ENCODE results near the gene DCP1B. TPM values are rescaled to one million over a fixed set of nuclear protein-coding genes. Genes with fewer than 3 reads are reported as not detected.

The DCP1B gene
- total and polyA plus RNA-seq, 2 of the 4 experiments (the other 2 are of a cell fraction) = 13.3 to 19.7 TPM

DNA sequence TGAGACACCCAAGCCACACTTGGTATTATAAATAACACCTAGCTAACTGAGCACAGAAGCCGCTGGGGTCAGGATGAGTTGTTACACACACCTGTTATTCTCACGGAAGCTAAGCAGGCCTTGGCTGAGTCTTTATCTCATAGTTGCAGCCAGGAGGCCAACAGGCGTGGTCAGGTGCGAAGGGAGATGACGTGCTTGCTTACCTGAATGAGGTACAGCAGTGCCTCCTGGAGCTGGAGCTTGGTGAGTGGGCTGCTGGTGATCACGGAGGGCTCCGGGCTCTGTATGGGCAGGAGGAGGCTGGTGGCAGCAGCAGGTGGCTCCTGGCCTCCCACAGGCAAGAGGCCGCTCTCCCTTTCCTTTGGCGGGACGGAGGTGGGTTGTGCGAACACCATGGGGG is 55.4 kb downstream of the DCP1B start:
- BruUV-seq (replicated peaks) = no TSS peak
- Histone ChIP-seq H3K9ac (ENCODE audit: low read depth, low read length) (no peak overlapping the region), H2BK5ac (ENCODE audit: low read depth, low read length, poor library complexity, severe bottlenecking) (no peak overlapping the region), H3K9me3 (ENCODE audit: control insufficient read depth, insufficient read depth, low read length) (no peaks in the 10 kb centered on the region), H3K4ac (ENCODE audit: low read depth, low read length) (no peak overlapping the region), H4K8ac (ENCODE audit: low read depth in 2 of 2, low read length in 2 of 2) (no peak overlapping the region), H3K36me3 (ENCODE audit: control insufficient read depth, insufficient read depth, low read length) (peaks cover 62% of the 10 kb centered on the region), H4K5ac (ENCODE audit: low read depth, low read length) (no peak overlapping the region), H3K27ac (ENCODE audit: insufficient read depth, low read length) (no peak overlapping the region), H4K91ac (ENCODE audit: insufficient read depth, low read depth, low read length) (no peak overlapping the region), H3K79me1 (ENCODE audit: low read depth in 1 of 2, low read length in 2 of 2) (peaks cover 6 to 8% of the 10 kb centered on the region in 2 experiments; a peak in 2 of 4 replicates), H4K20me1 (ENCODE audit: insufficient read depth, low read length) (no peaks in the 10 kb centered on the region; the same call in 1 of the 2 replicates), H2BK120ac (ENCODE audit: low read depth, low read length) (no peak overlapping the region), H2AFZ (replicated peaks; ENCODE audit: low read length, poor library complexity) (no peak overlapping the region), H2BK20ac (ENCODE audit: low read depth, low read length) (no peak overlapping the region), H3K18ac (ENCODE audit: low read depth, low read length) (no peak overlapping the region), H3K4me2 (ENCODE audit: low read depth, low read length) (no peak overlapping the region), H3K27me3 (ENCODE audit: control insufficient read depth, insufficient read depth, low read length) (no peaks in the 10 kb centered on the region), H3K14ac (replicated peaks; ENCODE audit: low read depth, low read length) (no peak overlapping the region), H2BK15ac (ENCODE audit: low read depth, low read length) (no peak overlapping the region), H2AK5ac (ENCODE audit: low read depth, low read length) (no peak overlapping the region), H3K56ac (ENCODE audit: extremely low read depth, insufficient read depth, low read length) (no peak overlapping the region), H2AK9ac (replicated peaks; ENCODE audit: low read depth, low read length, poor library complexity) (no peak overlapping the region), H3K23ac (ENCODE audit: low read depth, low read length) (no peak overlapping the region), H3K4me3 (ENCODE audit: insufficient read depth, low read depth, low read length) (no peak overlapping the region), H3K4me1 (ENCODE audit: control insufficient read depth, insufficient read depth, low read length) (peaks cover 5% of the 10 kb centered on the region), H3K9me1 (ENCODE audit: insufficient read depth, low read length) (peaks cover 7% of the 10 kb centered on the region)
- no peak for TF ChIP-seq POLR2A (IDR thresholded peaks at IDR 0.05; ENCODE audit: low read depth, low read length)
- TF ChIP-seq, protein P1, sequence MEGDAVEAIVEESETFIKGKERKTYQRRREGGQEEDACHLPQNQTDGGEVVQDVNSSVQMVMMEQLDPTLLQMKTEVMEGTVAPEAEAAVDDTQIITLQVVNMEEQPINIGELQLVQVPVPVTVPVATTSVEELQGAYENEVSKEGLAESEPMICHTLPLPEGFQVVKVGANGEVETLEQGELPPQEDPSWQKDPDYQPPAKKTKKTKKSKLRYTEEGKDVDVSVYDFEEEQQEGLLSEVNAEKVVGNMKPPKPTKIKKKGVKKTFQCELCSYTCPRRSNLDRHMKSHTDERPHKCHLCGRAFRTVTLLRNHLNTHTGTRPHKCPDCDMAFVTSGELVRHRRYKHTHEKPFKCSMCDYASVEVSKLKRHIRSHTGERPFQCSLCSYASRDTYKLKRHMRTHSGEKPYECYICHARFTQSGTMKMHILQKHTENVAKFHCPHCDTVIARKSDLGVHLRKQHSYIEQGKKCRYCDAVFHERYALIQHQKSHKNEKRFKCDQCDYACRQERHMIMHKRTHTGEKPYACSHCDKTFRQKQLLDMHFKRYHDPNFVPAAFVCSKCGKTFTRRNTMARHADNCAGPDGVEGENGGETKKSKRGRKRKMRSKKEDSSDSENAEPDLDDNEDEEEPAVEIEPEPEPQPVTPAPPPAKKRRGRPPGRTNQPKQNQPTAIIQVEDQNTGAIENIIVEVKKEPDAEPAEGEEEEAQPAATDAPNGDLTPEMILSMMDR (conservative IDR thresholded peaks at IDR 0.05; ENCODE audit: low read depth, low read length) = no peak
- TF ChIP-seq, protein P2, sequence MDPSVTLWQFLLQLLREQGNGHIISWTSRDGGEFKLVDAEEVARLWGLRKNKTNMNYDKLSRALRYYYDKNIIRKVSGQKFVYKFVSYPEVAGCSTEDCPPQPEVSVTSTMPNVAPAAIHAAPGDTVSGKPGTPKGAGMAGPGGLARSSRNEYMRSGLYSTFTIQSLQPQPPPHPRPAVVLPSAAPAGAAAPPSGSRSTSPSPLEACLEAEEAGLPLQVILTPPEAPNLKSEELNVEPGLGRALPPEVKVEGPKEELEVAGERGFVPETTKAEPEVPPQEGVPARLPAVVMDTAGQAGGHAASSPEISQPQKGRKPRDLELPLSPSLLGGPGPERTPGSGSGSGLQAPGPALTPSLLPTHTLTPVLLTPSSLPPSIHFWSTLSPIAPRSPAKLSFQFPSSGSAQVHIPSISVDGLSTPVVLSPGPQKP (IDR thresholded peaks at IDR 0.05; ENCODE audit: borderline replicate concordance, low read depth, low read length) = no peak
- no peak for TF ChIP-seq FOS (IDR thresholded peaks at IDR 0.05; ENCODE audit: low read depth, low read length)
- TF ChIP-seq RFX5 (IDR thresholded peaks at IDR 0.05; ENCODE audit: low read depth, low read length) = no peak
- TF ChIP-seq RAD21 (IDR thresholded peaks at IDR 0.05; ENCODE audit: low read length) = no peak
- TF ChIP-seq BHLHE40 (IDR thresholded peaks at IDR 0.05; ENCODE audit: low read depth, low read length) = no peak
- no peak for TF ChIP-seq MAFK (IDR thresholded peaks at IDR 0.05; ENCODE audit: low read depth, low read length)
- no peak for TF ChIP-seq MXI1 (IDR thresholded peaks at IDR 0.05; ENCODE audit: borderline replicate concordance, low read depth, low read length)
- TF ChIP-seq CEBPB (IDR thresholded peaks at IDR 0.05; ENCODE audit: low read depth, low read length) = no peak
- no peak for TF ChIP-seq SMC3 (IDR thresholded peaks at IDR 0.05; ENCODE audit: low read depth, low read length)
- TF ChIP-seq MAZ (IDR thresholded peaks at IDR 0.05; ENCODE audit: borderline replicate concordance, low read depth, low read length) = no peak
- TF ChIP-seq NFE2L2 (IDR thresholded peaks at IDR 0.05; ENCODE audit: low read depth, low read length) = no peak
- ChIA-PET POLR2A (ENCODE audit: unreplicated experiment) (no interaction called here), CTCF (interaction anchor here (1.2 kb wide), 1 partner anchor 9 kb away, joined by 4 read pairs; no protein-coding TSS in a partner anchor)
- intact Hi-C loops (cut with micrococcal nuclease) = loop anchor here (5.0 to 10.0 kb wide), 2 partner anchors 336 to 633 kb away; no protein-coding TSS in a partner anchor
- DNase-seq = no peak
- dilution Hi-C loops (cut with HindIII; ENCODE audit: low sequenced_read_pairs, unreplicated experiment) = no loop called here
- in situ Hi-C loops (cut with MboI; ENCODE audit: low sequenced_read_pairs) = no loop called here
- ATAC-seq (ENCODE audit: low read depth) = no peak
- WGBS, 2 experiments (ENCODE audit: extremely low coverage in 2 of 2, insufficient read length in 1 of 2) = 77% methylated on average over 3 of the region's 11 CpGs; no CpG with 5 or more reads in 1 of the 2 experiments
